NCI-H2081 treated with DMSO at 0.1 percent for 48 hours (cell line): Measurements from ENCODE around the gene SDC4.

Experiments used
- DNase-seq: peaks from one replicate; lab custom pipeline; 2025; lab: John Stamatoyannopoulos, UW

The SDC4 gene

GRCh38 chr20:45343532-45344167, 4.6 kb downstream of the SDC4 start:
- DNase-seq, result no peak

GRCh38 chr20:45342855-45343531, 5.2 kb downstream of the SDC4 start:
- no peak for DNase-seq

- DNase-seq, result no peak
Observed at GRCh38 chr20:45341939-45342854, 6.0 kb downstream of the SDC4 start.

- DNase-seq, result no peak
Observed at GRCh38 chr20:45341579-45341938, 6.7 kb downstream of the SDC4 start.

- no peak for DNase-seq
Observed at GRCh38 chr20:45340951-45341350, 7.3 kb downstream of the SDC4 start.

GRCh38 chr20:45340236-45340847, 7.9 kb downstream of the SDC4 start:
- no peak for DNase-seq

- no peak for DNase-seq
Observed at GRCh38 chr20:45339799-45340198, 8.4 kb downstream of the SDC4 start.

GRCh38 chr20:45339084-45339483, 9.1 kb downstream of the SDC4 start:
- DNase-seq, result no peak

- no peak for DNase-seq
Observed at GRCh38 chr20:45338121-45339030, 9.8 kb downstream of the SDC4 start.

GRCh38 chr20:45337367-45338120, 10.7 kb downstream of the SDC4 start:
- no peak for DNase-seq

- DNase-seq, result no peak
Observed at GRCh38 chr20:45336530-45337366, 11.5 kb downstream of the SDC4 start.

- no peak for DNase-seq
Observed at GRCh38 chr20:45330476-45330875, 17.7 kb downstream of the SDC4 start.

GRCh38 chr20:45329497-45330319, 18.5 kb downstream of the SDC4 start:
- DNase-seq, result no peak

- no peak for DNase-seq
Observed at GRCh38 chr20:45328451-45328850, 19.8 kb downstream of the SDC4 start.

- DNase-seq, result no peak
Observed at GRCh38 chr20:45325371-45325770, 22.9 kb downstream of the SDC4 start.

GRCh38 chr20:45323731-45324130, 24.5 kb downstream of the SDC4 start:
- DNase-seq, result no peak

GRCh38 chr20:45322952-45323383, 25.3 kb downstream of the SDC4 start:
- DNase-seq, result no peak

- no peak for DNase-seq
Observed at GRCh38 chr20:45320948-45321595, 27.2 kb downstream of the SDC4 start.
